Adrenal gland (tissue), 5 donors: Measurements from ENCODE around the gene DPY19L3.
A peak's percentile ranks its signal among the peaks of the same experiment; 100 is the strongest.

Source experiments
- CTCF ChIP-seq, 6 experiments: fragments of 450-650 bp in 4 of 6; fragments of 200-600 bp in 2 of 6; sonication (generic) in 1 of 6; IDR thresholded peaks; 1 replicate in 5 of 6; 2 replicates in 1 of 6; pipeline versions ENCODE4 v1.5.1 to v1.8.0; 2016 to 2021; ENCODE audit warnings: antibody characterized with exemption in 6 of 6, mild to moderate bottlenecking in 2 of 6, moderate library complexity in 1 of 6
- POLR2A ChIP-seq, 2 donors: fragments of 450-650 bp; IDR thresholded peaks; one replicate each; pipeline ENCODE4 v1.6.1; 2017; ENCODE audit warnings: antibody characterized with exemption in 2 of 2, mild to moderate bottlenecking in 2 of 2, moderate library complexity in 1 of 2
- donor health status: DM: no; HTN: no; CAD: no.

- TF ChIP-seq CTCF (IDR thresholded peaks at IDR 0.05): peak in 3 of 6 experiments; percentile 11 to 25 (median 24)
- TF ChIP-seq POLR2A (IDR thresholded peaks at IDR 0.05): no peak
Observed at GRCh38 chr19:32357720-32358119, 47.9 kb upstream of the DPY19L3 start.
